Glutamatergic neuron (in vitro differentiated cells): ENCODE results near the gene RETNLB. TPM values are rescaled to one million over a fixed set of nuclear protein-coding genes. Genes with fewer than 3 reads are reported as not detected.

Experiments used
- DNase-seq: peaks from one replicate; pipeline ENCODE4 v3.0.0; 2022
- H3K27ac Mint-ChIP-seq: one replicate; pipeline ENCODE4 v1.8.0; 2020; ENCODE audit warnings: mild to moderate bottlenecking, mixed read lengths, inconsistent platforms; ENCODE audit not compliant: unreplicated experiment
- H3K27me3 Mint-ChIP-seq: one replicate; pipeline ENCODE4 v1.8.0; 2020; ENCODE audit warnings: mild to moderate bottlenecking, moderate library complexity, mixed read lengths, inconsistent platforms; ENCODE audit not compliant: unreplicated experiment
- H3K36me3 Mint-ChIP-seq: one replicate; pipeline ENCODE4 v1.8.0; 2020; ENCODE audit warnings: mild to moderate bottlenecking, mixed read lengths, inconsistent platforms; ENCODE audit not compliant: unreplicated experiment
- H3K4me1 Mint-ChIP-seq: one replicate; pipeline ENCODE4 v1.8.0; 2020; ENCODE audit warnings: mild to moderate bottlenecking, low read depth, mixed read lengths, inconsistent platforms; ENCODE audit not compliant: unreplicated experiment
- H3K4me3 Mint-ChIP-seq: one replicate; pipeline ENCODE4 v1.8.0; 2020; ENCODE audit warnings: mild to moderate bottlenecking, mixed read lengths, inconsistent platforms; ENCODE audit not compliant: unreplicated experiment
- H3K9me3 Mint-ChIP-seq: one replicate; pipeline ENCODE4 v1.8.0; 2020; ENCODE audit warnings: mild to moderate bottlenecking, moderate library complexity, mixed read lengths, inconsistent platforms; ENCODE audit not compliant: unreplicated experiment
- total RNA-seq: library from RNA; stranded (reverse); fragmentation: NEBNext Ultra II Directional; extraction: Animal tissue kit (Norgen Biotek cat#: 25700); gene quantifications from one replicate; pipeline ENCODE4 v1.2.1, GENCODE V29; 2021; ENCODE audit not compliant: unreplicated experiment
- TF ChIP-seq, protein P1 (sequence below): fragments of 200-600 bp; sonication (generic); IDR thresholded peaks from one replicate; pipeline ENCODE4 v1.5.0; 2021; ENCODE audit not compliant: partially characterized antibody, unreplicated experiment

Gene RETNLB
- total RNA-seq, 1 donor from 2014 or later = not detected

DNA sequence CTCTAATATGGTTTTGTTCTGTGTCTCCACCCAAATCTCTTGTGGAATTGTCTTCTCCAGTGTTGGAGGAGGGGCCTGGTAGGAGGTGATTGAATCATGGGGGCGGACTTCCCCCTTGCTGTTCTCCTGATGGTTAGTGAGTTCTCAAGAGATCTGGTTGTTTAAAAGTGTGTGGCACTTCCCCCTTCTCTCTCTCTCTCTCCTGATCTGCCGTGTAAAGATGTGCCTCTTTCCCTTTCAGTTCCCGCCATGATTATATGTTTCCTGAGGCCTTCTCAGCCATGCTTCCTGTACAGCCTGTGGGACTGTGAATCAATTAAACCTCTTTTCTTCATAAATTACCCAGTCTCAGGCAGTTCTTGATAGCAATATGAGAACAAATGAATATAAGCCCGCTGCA lies 33.1 kb downstream of the RETNLB start:
- H3K4me1 Mint-ChIP-seq = peaks cover 4% of the 10 kb centered on the region
- TF ChIP-seq, protein P1, sequence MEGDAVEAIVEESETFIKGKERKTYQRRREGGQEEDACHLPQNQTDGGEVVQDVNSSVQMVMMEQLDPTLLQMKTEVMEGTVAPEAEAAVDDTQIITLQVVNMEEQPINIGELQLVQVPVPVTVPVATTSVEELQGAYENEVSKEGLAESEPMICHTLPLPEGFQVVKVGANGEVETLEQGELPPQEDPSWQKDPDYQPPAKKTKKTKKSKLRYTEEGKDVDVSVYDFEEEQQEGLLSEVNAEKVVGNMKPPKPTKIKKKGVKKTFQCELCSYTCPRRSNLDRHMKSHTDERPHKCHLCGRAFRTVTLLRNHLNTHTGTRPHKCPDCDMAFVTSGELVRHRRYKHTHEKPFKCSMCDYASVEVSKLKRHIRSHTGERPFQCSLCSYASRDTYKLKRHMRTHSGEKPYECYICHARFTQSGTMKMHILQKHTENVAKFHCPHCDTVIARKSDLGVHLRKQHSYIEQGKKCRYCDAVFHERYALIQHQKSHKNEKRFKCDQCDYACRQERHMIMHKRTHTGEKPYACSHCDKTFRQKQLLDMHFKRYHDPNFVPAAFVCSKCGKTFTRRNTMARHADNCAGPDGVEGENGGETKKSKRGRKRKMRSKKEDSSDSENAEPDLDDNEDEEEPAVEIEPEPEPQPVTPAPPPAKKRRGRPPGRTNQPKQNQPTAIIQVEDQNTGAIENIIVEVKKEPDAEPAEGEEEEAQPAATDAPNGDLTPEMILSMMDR = no peak
- H3K9me3 Mint-ChIP-seq = no peaks in the 10 kb centered on the region
- no peak overlapping the region for H3K4me3 Mint-ChIP-seq
- DNase-seq = no peak
- no peaks in the 10 kb centered on the region for H3K36me3 Mint-ChIP-seq
- H3K27me3 Mint-ChIP-seq = peaks cover 2% of the 10 kb centered on the region
- H3K27ac Mint-ChIP-seq = no peak overlapping the region

DNA sequence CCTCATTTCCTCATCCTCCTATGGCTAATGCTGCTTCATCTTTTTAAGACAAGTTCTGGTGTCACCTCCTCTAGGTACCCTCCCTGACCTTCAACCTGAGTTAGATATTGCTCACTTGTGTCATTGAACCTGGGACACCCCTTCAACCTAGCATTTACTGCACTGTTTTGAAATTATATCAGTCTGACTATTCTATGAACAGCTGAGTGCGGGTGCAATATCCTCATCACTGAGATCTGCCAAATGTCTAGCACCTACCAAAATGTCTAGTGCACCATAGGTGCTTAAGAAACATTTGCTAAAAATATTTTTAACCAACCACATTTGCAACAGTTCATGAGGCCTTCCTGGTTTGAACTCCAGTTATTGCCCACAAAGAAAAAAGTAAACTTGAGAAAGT lies 34.5 kb downstream of the RETNLB start:
- no peaks in the 10 kb centered on the region for H3K9me3 Mint-ChIP-seq
- H3K4me1 Mint-ChIP-seq = peaks cover 4% of the 10 kb centered on the region
- TF ChIP-seq, protein P1 = no peak
- peaks cover 2% of the 10 kb centered on the region for H3K27me3 Mint-ChIP-seq
- DNase-seq = no peak
- no peaks in the 10 kb centered on the region for H3K36me3 Mint-ChIP-seq
- no peak overlapping the region for H3K4me3 Mint-ChIP-seq
- no peak overlapping the region for H3K27ac Mint-ChIP-seq

DNA sequence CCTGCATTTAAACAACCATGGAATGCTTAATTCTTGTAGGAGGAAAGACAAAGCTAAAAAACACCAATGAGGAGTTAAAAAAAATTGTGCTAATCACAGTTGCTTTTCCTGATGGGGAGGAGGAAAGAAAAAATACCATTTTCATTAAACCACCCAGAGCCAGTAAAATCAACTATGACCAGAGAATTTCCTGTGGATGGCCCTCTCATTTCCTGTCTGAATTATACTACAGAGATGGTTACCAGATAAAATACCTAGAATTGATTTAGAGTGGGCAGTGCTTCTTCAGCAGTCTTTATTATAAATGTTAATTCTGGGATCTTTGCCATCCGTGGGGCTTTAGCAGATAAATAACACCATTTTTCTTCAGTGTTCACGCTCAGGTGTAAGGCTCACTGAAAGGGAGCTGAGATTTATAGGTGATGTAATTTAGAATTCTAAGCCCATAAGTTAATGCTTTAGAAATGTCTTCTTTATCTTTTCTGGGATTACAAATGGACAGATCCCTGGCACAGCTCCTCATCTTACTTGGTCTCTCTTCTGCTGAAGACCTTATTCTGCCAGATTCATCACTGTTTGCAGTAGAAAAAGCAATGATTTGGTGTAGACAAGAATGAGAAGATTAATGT lies 37.9 kb downstream of the RETNLB start:
- DNase-seq = no peak
- Mint-ChIP-seq H3K9me3 (peaks cover 1% of the 10 kb centered on the region), H3K4me3 (no peak overlapping the region), H3K36me3 (no peaks in the 10 kb centered on the region), H3K4me1 (no peaks in the 10 kb centered on the region), H3K27ac (no peak overlapping the region), H3K27me3 (no peaks in the 10 kb centered on the region)
- TF ChIP-seq, protein P1 = no peak

DNA sequence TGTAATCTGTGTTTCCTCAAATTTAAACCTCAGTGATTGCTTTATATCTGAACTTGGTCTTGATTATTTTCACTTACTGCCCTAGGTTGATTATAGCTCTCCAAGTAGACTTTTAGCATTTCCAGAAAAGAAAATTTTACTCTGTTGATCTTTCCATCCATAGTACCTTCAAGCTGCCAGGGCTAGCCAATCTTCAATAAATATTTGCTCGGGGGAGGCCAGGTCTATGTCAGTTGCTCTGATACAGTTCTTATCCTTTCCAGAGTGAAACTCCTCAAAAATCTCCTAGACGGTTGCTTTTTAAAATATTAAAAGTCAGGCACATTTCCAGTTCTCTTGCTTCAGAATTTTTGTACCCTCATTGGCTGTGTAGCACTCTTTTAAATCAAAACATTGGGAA lies 38.8 kb downstream of the RETNLB start:
- Mint-ChIP-seq H3K36me3 (no peaks in the 10 kb centered on the region), H3K9me3 (peaks cover 1% of the 10 kb centered on the region), H3K4me1 (no peaks in the 10 kb centered on the region), H3K27me3 (no peaks in the 10 kb centered on the region), H3K27ac (no peak overlapping the region), H3K4me3 (no peak overlapping the region)
- DNase-seq = no peak
- TF ChIP-seq, protein P1 = no peak

DNA sequence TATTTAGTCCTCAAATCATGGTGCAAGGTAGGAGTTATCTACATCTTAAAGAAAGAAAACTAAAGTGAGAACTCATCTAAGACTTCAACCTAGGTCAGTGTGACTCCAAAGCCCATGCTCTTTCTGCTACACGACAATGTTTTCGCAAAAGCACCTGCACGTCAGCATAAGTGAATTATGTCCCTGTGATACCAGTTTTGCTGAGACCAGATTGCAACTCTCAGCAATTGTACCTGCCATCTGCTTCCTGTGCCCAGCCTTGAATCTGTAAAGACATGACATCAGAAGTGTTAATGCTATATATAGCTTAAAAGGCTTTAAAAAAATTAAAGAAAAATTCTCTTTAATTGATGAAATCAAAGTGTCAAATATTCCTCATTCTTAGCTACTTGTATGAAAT lies 43.4 kb downstream of the RETNLB start:
- no peak for DNase-seq
- Mint-ChIP-seq H3K36me3 (no peaks in the 10 kb centered on the region), H3K27ac (no peak overlapping the region), H3K9me3 (peaks cover 1% of the 10 kb centered on the region), H3K27me3 (no peaks in the 10 kb centered on the region), H3K4me3 (no peak overlapping the region), H3K4me1 (no peaks in the 10 kb centered on the region)
- TF ChIP-seq, protein P1 = no peak
